Upper lobe of left lung (tissue), 6 donors: ENCODE data around the gene NR3C2. TPM values are rescaled to one million over a fixed set of nuclear protein-coding genes. Genes with fewer than 3 reads are reported as not detected.

Experiments
- ATAC-seq, 2 donors: fragments of 200-7000 bp; cut with Tn5 transposase; one replicate each; pipeline ENCODE4 v1.9.1; 2022; ENCODE audit warnings: mild to moderate bottlenecking in 2 of 2, moderate library complexity in 2 of 2; ENCODE audit not compliant: low FRiP score in 2 of 2
- DNase-seq, 2 donors: peaks; one replicate each; pipeline ENCODE4 v3.0.0-alpha.2; 2019 to 2020
- H3K27ac ChIP-seq, 4 donors: fragments of 200-600 bp; sonication (generic); one replicate each; pipeline ENCODE4 v1.5.1; 2016 to 2019
- H3K27me3 ChIP-seq, 4 donors: fragments of 200-600 bp; sonication (generic); one replicate each; pipeline ENCODE4 v1.5.1; 2017 to 2019
- H3K36me3 ChIP-seq, 4 donors: fragments of 200-600 bp; sonication (generic); one replicate each; pipeline ENCODE4 v1.5.1; 2016 to 2019
- H3K4me1 ChIP-seq, 4 donors: fragments of 200-600 bp; sonication (generic); one replicate each; pipeline ENCODE4 v1.5.1; 2018 to 2019
- H3K4me3 ChIP-seq, 4 donors: fragments of 200-600 bp; sonication (generic); one replicate each; pipeline ENCODE4 v1.5.1; 2017 to 2019; ENCODE audit warnings: mild to moderate bottlenecking in 2 of 4, moderate library complexity in 1 of 4
- H3K9me3 ChIP-seq, 4 donors: fragments of 200-600 bp; sonication (generic); one replicate each; pipeline ENCODE4 v1.5.1; 2018 to 2019
- CTCF ChIP-seq, 6 experiments: fragments of 450-650 bp in 4 of 6; fragments of 200-600 bp in 2 of 6; sonication (generic) in 2 of 6; IDR thresholded peaks; one replicate each; pipeline ENCODE4 v1.5.1; 2016 to 2019; ENCODE audit warnings: antibody characterized with exemption in 6 of 6
- EP300 ChIP-seq, 4 donors: sonication (generic); formaldehyde crosslinking; IDR thresholded peaks; one replicate each; pipeline ENCODE4 v1.5.1; 2017; ENCODE audit warnings: antibody characterized with exemption in 4 of 4, control low read depth in 2 of 4
- POLR2A ChIP-seq, 4 donors: fragments of 450-650 bp; IDR thresholded peaks; one replicate each; pipeline ENCODE4 v1.5.1; 2016 to 2017; ENCODE audit warnings: antibody characterized with exemption in 4 of 4, mild to moderate bottlenecking in 2 of 4
- POLR2AphosphoS5 ChIP-seq, 2 donors: sonication (generic); formaldehyde crosslinking; IDR thresholded peaks; one replicate each; pipeline ENCODE4 v1.5.1; 2017; ENCODE audit warnings: antibody characterized with exemption in 2 of 2
- WGBS, 2 donors: methylation state at CpG; one replicate each; pipeline ENCODE4 v1.1.5; 2017 to 2018; 5-methylcytosine and 5-hydroxymethylcytosine counted together
- total RNA-seq, 6 donors: library from RNA; depleted of rRNA in 4 of 6; stranded (reverse); fragments of >200 nt in 4 of 6; gene quantifications; one replicate each; pipeline versions ENCODE4 v1.1.0 to v1.2.1, GENCODE V29; 2016 to 2021
- donor health status: DM: no; HTN: no; CAD: no; lungs with moderate emphysema.
- donor health status: DM: no; HTN: yes; CAD: no; lungs with severe emphysema.

NR3C2 gene
- total RNA-seq, 6 donors from 2014 or later = 10.3 to 39.8 (median 23.7) TPM

- TF ChIP-seq EP300 (IDR thresholded peaks at IDR 0.05) (no peak), CTCF (IDR thresholded peaks at IDR 0.05) (no peak), POLR2AphosphoS5 (IDR thresholded peaks at IDR 0.05) (no peak), POLR2A (IDR thresholded peaks at IDR 0.05) (no peak)
- H3K27ac ChIP-seq = no peak overlapping the region
- H3K4me1 ChIP-seq = peaks cover 0 to 6% (median 0%) of the 10 kb centered on the region in 4 donors
- no peaks in the 10 kb centered on the region for H3K9me3 ChIP-seq
- DNase-seq (no peak), ATAC-seq (no peak)
- 79 to 81% methylated on average over 4 of the region's 4 CpGs for WGBS, 2 donors
- no peaks in the 10 kb centered on the region for H3K36me3 ChIP-seq
- no peaks in the 10 kb centered on the region for H3K27me3 ChIP-seq
- H3K4me3 ChIP-seq = no peak overlapping the region
Observed at GRCh38 chr4:148044912-148045352, 397.3 kb downstream of the NR3C2 start.

GRCh38 chr4:148044089-148044911, 397.9 kb downstream of the NR3C2 start:
- no peak for ATAC-seq
- no peak overlapping the region for H3K27ac ChIP-seq

GRCh38 chr4:148041606-148042329, 400.4 kb downstream of the NR3C2 start:
- ATAC-seq = no peak
- 91 to 93% methylated on average over 7 of the region's 7 CpGs for WGBS, 2 donors

More at GRCh38 chr4:148044089-148044911, 397.9 kb downstream of the NR3C2 start:
- no peaks in the 10 kb centered on the region for H3K36me3 ChIP-seq
- no peaks in the 10 kb centered on the region for H3K27me3 ChIP-seq
- TF ChIP-seq EP300 (IDR thresholded peaks at IDR 0.05) (no peak), POLR2A (IDR thresholded peaks at IDR 0.05) (no peak), POLR2AphosphoS5 (IDR thresholded peaks at IDR 0.05) (no peak), CTCF (IDR thresholded peaks at IDR 0.05) (no peak)
- H3K4me1 ChIP-seq = peaks cover 0 to 6% (median 0%) of the 10 kb centered on the region in 4 donors
- no peak overlapping the region for H3K4me3 ChIP-seq
- 86 to 93% methylated on average over 9 of the region's 9 CpGs for WGBS, 2 donors
- H3K9me3 ChIP-seq = no peaks in the 10 kb centered on the region
- no peak for DNase-seq

GRCh38 chr4:148034813-148035212, 407.4 kb downstream of the NR3C2 start:
- H3K9me3 ChIP-seq = no peaks in the 10 kb centered on the region
- no peak for ATAC-seq
- no peak overlapping the region for H3K27ac ChIP-seq
- DNase-seq = no peak
- TF ChIP-seq EP300 (IDR thresholded peaks at IDR 0.05) (no peak), CTCF (IDR thresholded peaks at IDR 0.05) (no peak), POLR2AphosphoS5 (IDR thresholded peaks at IDR 0.05) (no peak), POLR2A (IDR thresholded peaks at IDR 0.05) (no peak)
- no peaks in the 10 kb centered on the region for H3K27me3 ChIP-seq
- H3K36me3 ChIP-seq = no peaks in the 10 kb centered on the region
- H3K4me3 ChIP-seq = no peak overlapping the region
- H3K4me1 ChIP-seq = no peaks in the 10 kb centered on the region
- 37 to 58% methylated on average over 1 of the region's 1 CpG for WGBS, 2 donors

More at GRCh38 chr4:148041606-148042329, 400.4 kb downstream of the NR3C2 start:
- no peaks in the 10 kb centered on the region for H3K36me3 ChIP-seq
- H3K4me3 ChIP-seq = no peak overlapping the region
- no peaks in the 10 kb centered on the region for H3K27me3 ChIP-seq
- H3K4me1 ChIP-seq = peaks cover 0 to 6% (median 0%) of the 10 kb centered on the region in 4 donors
- TF ChIP-seq POLR2AphosphoS5 (IDR thresholded peaks at IDR 0.05) (no peak), EP300 (IDR thresholded peaks at IDR 0.05) (no peak), CTCF (IDR thresholded peaks at IDR 0.05) (no peak), POLR2A (IDR thresholded peaks at IDR 0.05) (no peak)
- DNase-seq = no peak
- H3K27ac ChIP-seq = no peak overlapping the region
- H3K9me3 ChIP-seq = no peaks in the 10 kb centered on the region
